Measurements from ENCODE around the gene YPEL2.

DNA sequence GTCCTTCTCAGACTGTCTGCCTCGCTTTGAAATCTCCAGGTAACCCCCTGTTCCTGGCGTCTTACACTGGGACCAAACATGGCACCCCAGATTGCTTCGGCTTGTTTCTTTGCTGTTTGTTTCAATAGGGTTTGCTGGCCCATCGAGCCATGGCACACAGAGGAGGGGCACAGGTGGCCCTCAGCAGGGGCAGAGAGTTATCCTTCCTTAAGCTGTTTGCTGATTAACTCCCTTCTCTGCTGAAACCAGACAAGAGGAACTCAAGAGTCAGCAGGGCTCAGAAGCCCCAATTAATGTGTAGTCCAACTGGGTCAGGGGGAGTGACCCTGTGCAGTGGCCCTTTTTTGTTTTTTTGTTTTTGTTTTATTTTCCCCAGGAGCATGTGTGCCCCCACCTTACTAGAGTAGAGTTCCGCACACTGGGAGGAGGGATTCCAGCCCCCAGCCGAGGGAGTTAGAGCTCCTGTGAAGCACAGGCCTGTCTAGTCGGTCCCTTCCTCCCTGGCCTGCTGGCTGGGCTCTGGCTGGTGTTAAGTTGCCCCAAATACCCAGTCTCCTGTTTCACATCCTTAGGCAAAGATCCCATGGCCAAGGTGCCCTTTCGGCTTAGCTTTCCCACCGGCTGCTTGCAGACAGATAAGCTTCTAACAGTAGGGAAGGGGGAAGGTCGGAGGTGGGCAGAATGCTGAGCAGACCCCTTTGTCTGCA, 39.3 kb downstream of the YPEL2 start:
- TF ChIP-seq, protein P1, sequence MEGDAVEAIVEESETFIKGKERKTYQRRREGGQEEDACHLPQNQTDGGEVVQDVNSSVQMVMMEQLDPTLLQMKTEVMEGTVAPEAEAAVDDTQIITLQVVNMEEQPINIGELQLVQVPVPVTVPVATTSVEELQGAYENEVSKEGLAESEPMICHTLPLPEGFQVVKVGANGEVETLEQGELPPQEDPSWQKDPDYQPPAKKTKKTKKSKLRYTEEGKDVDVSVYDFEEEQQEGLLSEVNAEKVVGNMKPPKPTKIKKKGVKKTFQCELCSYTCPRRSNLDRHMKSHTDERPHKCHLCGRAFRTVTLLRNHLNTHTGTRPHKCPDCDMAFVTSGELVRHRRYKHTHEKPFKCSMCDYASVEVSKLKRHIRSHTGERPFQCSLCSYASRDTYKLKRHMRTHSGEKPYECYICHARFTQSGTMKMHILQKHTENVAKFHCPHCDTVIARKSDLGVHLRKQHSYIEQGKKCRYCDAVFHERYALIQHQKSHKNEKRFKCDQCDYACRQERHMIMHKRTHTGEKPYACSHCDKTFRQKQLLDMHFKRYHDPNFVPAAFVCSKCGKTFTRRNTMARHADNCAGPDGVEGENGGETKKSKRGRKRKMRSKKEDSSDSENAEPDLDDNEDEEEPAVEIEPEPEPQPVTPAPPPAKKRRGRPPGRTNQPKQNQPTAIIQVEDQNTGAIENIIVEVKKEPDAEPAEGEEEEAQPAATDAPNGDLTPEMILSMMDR (conservative IDR thresholded peaks at IDR 0.05) = no peak
- no peak for TF ChIP-seq ZFX (IDR thresholded peaks at IDR 0.05)
